Inflammatory macrophage treated with lipopolysaccharide for 1 hour (primary cell): Measurements from ENCODE around the gene NCKAP5.
"Not testable (repeated sequence)": the region's sequence is repeated elsewhere in the genome, so short reads cannot be mapped to it uniquely, and the experiment has no call there.

Source experiments
- DNase-seq, 2 donors: peaks; one replicate each; pipeline ENCODE4 v3.0.0-alpha.2; 2020 to 2022

The NCKAP5 gene

DNA sequence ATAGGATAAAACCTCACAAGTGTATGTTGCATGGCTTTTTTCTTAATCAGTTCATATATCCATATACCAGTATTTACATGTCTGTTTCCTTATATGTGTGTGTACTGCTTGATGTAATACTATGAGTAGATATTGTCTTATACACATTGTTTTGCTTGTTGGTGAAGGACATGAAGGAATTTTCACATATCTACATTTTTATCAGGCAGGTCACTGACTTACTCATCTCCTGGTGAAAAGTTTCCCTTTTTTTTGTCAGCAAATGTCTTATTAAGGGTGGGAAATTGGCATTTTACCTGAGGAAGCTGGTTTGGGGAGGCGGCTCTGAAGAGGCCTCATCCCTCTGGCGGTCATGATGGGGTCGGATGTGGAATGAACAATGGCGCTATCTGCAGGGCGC is 836.8 kb downstream of the NCKAP5 start:
- DNase-seq = no peak

DNA sequence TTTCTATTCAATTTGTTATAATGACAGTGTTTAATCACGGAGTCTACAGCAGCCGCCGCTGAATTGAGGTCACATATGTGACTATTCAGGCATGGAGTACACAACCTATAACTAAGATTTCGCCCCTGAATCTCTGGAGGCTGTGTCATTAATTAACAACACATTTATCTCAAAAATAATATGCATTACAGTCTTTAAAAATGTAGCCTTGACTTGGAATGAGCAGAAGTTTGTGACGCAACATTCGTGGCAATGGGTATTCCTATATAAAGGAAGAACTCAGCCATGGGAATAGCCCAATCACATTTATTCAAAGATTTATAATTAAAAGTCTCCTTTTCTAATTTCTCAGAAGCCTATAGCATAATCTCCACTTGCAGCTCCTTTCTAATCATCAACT is 837.7 kb downstream of the NCKAP5 start:
- no peak for DNase-seq

DNA sequence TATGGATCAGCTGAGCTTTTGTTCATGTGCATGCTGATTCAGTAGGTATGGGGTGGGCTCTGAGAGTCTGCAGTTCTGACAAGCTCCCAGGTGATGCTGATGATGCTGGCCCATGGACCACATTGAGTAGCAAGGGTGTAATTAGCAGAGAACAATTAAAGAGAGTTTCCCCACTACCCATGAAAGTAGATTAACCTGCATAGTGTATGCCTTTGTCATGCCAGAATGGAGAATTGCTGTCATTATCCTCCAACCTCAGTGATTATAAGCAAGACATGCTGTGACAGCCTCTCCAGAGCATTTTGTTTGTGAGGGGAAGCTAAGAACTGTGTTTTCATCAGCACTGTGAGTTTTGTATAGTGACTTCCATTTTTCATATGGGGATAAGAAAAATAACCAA is 838.7 kb downstream of the NCKAP5 start:
- no peak for DNase-seq

DNA sequence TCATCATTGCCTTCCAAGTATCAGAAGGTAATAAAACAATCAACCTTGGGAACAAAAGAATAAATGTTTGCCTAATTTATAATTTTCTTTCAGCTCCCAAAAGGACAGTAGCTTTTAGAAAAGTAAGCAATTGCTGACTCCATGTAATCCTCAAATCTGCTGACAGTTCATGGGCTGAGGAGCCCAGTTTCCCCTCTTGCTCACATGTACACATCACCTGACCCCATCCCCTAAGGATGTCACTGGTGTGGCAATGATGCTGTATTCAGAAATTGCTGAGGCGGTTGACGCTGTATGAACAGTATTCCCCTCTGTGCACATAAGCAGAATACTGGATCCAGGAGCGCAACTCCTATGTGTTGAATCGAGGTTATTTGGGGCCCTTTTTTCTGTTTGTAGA is 842.1 kb downstream of the NCKAP5 start:
- no peak for DNase-seq

DNA sequence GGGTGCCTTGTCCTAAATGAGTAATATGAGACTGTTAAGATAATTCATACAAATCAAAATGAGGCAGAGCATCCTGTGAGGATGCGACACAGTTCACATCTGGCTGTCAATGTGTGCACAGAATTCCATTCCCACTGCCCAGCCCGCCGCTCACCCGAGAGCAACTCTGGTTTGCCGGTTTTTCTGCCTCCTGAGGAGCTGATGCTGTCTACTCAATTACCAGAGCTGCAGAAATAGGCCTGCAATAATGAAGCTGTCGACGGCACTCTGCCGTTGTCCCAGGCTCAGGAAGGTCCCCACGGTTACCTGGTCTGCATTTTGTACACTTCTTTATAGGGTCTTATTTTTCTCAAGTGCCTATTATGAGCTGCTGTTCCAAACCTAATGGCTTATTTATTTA is 842.5 kb downstream of the NCKAP5 start:
- no peak for DNase-seq

DNA sequence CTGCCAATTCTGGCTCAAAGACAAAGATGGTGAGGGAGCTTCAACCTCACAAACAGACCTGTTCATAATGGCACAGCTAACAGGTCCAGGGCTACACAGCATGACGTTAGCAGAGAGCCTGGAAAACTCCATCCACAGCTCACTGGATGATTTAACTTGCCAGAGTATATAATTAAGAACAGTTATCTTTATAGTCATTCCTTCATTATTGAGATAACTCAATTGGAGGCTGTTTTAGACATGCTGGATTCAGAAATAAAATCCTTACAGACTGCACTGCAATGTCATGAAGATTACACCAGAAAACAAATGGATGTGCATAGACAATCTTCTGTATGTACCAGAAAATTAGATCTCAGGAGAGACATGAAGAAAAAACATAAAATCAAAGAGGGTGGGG is 843.1 kb downstream of the NCKAP5 start:
- DNase-seq = no peak

DNA sequence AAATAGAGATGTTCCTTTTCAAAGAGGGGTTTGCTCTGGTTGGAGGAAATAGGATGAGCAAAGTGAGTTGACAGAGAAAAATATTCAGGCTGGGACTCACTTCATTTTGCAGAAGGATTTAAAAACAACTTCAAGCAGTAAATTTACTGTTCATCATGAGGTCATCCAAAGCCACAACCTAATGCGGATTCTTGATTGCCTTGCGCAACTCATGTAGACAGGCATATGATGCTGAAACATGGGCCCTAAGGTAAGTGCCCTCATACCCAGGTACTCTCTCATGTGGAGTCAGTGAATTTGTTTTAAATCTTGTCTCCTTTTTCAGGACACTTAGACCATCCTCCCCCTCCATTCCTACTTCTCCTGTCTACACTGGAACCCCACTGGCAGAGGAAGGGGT is 846.3 kb downstream of the NCKAP5 start:
- no peak for DNase-seq

DNA sequence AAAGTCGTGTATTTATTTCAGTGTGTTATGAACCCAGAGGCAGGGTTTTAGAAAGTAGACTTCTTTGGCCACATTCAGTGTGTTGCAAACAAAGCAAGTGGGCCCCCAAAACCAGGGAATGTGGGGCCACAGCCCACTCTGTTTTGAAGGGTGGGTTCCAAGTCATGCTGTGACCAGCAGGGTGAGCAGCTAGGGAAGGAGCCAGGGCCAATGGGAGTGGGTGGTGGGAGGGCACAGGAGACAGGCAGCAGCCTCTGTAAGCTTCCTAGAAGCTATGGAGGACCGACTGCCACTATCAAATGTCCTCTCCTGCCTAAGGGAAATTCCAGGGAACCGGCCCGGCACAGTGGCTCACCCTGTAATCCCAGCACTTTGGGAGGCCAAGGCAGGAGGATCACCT is 847.9 kb downstream of the NCKAP5 start:
- no peak for DNase-seq

DNA sequence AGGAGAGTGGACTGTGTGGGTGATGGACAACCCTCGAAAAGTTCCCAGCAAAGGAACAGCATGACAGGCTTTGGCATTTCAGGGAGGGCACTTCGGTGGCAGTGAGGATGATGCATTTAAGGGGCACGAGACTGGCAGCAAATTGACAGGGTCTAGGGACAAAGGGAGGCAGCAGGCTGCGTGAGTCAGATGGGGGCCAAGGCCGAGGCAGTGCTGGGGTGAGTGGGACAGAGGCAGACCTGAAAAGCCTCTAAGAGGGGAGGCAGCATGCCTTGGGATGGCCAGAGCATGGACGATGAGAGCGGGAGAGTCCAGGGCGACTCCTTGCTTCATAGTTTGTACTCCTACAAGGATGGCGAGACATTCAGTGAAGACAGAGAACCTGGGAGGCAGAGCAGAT is 848.8 kb downstream of the NCKAP5 start:
- DNase-seq = no peak

DNA sequence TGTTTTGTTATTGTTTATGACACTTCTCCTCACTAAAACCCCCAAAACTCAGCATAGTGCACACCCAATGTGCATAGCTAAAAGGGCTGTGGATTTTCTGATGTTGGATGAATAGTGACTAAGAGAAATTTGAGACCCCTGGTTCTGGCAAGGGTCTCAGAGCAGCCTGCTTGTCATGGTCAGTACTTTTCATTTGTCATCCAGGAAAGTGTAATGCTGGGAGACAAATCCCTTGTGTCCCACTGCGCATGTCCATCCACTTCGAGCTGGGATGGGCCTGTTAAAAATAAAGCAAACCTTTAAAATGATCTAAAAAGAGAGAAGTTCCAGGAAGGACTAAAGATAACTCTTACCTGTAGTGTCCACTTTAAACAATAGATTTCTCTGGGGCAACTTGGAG is 851.3 kb downstream of the NCKAP5 start:
- no peak for DNase-seq

DNA sequence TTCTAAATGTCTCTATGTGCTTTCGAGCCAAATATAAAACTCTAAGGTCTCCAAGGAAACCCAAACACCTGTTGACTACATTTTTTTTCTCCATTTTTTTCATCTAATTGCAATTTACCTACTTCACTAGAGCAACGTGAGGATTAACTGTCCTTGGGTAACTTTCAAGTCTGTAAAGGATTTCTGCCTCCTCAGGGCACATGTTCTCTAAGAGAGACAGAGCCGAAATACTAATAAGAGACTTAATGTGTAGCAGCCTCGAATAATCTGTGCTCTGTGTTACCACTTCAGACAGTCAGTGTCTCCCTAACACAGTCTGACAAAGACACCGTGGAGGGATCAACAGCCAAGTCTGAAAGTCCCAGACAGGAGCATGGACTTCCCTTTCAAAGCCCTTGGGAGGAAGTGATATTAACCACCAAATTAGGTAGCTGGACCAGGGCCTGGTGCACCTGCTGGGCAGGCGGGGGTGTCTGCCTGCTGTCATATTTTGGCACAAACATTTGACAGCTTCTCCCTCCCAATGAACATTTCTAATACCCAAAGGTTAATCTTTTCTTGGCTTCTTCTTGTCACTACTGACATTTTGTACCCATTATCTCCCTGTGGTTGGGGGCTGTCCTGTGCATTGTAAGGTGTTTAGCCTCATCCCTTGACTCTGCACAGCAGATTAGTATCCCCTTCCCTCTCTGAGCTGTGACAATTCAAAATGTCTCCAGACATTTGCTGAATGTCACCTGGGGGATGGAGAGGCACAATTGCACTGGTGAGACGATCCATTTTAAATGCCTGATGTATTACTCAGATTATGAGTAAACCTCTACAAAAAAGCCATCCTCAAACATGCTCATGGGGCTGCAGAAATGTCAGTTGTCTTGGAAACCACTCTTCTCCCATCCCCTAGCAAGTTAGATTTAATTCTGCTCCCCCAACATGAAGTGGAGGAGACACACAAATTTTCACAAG is 852.6 kb downstream of the NCKAP5 start:
- DNase-seq = no peak

DNA sequence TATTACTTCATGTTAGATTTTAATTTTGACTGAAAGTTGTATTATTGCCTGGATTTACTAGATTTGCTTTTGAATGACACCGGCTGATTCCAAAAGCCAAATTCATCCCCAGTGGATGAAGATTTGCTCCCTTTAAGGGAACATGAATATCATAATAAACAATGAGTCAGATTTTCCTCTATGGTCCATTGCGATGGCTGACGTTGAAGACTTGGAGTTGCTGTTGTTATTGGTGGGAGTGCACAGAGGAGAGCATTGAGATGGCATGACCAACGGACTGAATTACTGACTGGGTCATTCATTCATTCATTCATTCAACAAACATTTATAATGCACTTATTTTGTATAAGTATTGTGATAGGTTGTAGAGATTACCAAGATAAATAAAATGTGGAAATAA is 864.9 kb downstream of the NCKAP5 start:
- DNase-seq = no peak

DNA sequence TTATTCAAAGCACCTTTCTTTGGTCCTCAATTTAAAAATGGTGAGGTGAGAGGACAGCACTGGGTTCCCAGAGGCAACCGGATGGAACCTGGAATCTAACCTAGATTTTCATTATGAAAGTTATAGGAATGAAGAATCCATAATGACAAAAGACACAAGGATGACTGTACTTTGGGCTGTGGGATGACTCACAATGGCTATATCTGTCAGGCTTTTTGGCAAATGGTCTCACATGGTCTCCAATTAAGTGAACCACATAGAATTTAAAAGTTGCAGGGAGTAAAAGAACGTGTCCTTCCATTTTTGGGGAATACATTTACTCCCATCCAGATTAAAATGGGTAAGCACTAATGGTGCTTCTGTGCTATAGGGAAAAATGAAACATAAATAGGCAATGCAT is 866.5 kb downstream of the NCKAP5 start:
- DNase-seq = no peak

DNA sequence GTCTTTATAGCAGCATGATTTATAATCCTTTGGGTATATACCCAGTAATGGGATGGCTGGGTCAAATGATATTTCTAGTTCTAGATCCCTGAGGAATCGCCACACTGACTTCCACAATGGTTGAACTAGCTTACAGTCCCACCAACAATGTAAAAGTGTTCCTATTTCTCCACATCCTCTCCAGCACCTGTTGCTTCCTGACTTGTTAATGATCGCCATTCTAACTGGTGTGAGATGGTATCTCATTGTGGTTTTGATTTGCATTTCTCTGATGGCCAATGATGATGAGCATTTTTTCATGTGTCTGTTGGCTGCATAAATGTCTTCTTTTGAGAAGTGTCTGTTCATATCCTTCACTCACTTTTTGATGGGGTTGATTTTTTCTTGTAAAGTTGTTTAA is 868.5 kb downstream of the NCKAP5 start:
- DNase-seq = not testable (repeated sequence)

DNA sequence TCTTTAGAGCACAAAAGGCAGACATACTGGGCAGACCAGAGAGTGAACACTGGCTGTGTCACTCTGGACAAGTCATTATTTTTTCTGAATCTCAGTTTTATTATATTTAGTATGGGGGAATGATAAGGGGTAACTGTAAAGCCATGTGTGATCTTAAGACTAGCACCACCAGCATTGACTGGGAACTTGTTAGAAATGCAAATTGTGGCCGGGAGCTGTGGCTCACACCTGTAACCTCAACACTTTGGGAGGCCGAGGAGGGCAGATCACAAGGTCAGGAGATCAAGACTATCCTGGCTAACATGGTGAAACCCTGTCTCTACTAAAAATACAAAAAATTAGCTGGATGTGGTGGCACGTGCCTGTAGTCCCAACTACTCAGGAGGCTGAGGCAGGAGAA is 869.9 kb downstream of the NCKAP5 start:
- not testable (repeated sequence) for DNase-seq

DNA sequence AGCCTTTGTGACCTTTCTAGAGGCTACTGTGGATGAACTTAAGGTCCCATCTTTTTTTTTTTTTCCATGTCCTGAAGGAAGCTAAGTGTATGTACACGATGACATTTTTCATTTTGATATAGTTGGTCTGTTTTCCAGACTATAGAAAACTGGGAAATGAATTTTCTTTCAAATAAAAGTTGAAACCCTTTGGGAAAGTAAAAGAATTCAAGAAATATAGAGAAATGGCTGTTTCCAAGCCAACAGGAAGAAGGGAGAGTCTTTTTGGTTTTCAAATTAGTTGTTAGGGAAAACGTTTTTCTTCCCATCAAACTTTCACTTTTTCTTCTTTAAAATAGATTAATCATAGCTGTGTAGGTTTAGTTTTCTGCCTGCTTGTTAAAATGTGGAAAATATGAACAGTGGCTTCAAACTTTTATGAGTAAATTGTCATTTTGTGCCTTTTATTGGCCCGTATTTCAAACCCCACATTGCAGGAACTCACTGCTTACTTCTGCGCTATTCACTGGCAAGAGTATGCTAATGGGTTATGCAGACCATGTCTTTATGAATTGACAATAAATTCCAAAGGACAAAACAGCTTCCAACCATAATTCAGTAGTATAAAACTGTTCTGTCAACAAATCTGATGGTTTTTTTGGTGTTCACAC is 870.6 kb downstream of the NCKAP5 start:
- no peak for DNase-seq

DNA sequence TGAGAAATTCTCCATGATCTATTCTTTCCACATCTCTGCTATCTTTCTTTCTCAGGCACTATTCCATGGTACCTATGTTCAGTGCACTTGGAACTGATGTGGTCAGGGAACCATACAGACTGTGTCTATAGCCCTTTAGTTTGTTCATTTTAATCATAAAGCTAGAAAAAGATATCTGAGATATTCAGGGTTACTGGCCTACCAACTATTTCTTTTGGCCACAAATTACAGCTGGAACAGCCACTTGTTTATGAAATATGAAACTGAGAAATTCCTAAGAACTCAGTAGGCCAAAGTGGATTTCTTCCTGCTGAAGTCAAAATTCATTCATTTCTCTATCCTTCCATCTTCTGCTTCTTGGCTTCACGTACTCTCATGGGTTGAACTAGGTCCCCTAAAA is 875.4 kb downstream of the NCKAP5 start:
- no peak for DNase-seq

DNA sequence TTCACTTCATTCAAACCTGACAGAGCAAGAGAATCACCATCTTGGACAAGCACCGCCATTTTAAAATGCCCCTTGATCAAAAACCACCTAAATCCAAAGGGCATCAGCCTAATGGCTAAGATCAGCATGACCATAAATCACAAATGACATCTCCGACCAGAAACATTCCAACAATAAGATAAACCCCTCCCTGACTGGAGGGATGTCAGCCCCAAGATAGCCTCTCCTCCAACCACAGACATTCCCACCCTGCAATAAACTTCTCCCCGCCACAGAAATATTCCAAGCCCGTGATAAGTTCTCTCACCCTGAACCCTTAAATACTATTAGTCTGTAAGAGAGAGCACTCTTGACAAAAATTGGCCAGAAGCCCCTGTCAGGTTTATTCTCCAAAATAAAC is 876.7 kb downstream of the NCKAP5 start:
- no peak for DNase-seq

DNA sequence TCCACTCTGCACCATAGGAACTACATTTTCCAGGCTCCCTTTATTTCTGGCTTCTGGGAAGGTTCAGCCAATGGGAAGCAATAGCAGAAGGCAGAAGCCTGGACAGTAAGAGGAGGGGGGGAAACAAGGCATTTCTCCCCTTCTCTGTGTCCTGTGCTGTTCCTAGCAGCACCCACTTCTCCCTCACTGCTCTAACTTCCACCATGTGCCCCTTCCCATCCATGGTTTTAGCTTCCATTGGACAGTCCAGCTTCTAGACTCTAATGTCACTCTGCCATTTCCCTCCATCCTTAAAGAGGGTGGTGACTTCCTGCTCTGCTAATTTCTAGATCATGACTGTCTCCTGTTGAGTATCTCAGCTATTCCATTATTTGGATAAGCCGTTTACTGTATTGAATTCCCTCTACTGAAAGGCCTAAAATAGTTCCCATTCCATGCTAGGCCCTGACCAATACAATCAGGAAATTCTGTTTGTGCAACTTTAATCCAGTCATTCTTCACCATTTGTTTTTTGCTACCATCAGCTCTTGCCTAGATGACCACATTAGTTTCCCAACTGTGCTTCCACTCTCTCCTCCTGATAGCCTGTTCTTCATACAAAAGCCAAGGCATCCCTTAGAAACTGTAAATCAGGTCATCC is 877.5 kb downstream of the NCKAP5 start:
- no peak for DNase-seq

DNA sequence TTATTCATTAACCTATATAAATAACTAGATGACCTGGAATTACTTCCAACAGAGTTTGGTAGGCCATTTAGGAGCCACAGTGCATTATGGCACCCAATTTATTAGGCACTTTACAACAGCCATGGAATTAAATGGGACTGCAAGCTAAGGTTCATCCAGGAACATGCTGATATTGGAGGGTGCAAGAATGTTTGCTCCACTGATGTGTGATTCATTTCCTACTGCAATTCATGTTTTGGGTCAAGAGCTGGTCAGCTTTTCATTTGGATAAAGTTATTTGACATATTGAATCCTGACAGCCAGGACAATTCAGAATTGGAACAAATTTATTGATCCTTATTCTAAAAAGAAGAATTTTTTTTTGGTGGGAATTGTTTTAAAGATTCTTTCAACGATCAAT is 886.5 kb downstream of the NCKAP5 start:
- no peak for DNase-seq

DNA sequence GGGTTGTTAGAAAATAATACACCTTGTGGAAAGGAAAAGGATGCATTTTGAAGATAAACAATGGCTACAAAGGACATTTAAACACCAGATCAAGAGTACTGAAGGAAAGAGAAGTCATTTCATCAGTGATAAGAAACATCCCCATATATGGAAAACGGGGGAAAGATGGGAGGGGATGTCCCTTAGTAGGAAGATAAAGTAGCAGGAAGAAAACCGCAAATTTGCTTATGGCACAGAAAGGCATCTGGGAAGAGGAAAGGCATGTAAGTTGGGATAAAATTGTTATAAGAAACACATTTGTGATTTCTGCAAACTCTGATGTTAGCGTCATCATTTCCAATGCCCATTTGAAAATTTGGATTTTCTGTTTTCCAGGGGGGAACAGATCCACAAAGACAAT is 887.7 kb downstream of the NCKAP5 start:
- DNase-seq = no peak

DNA sequence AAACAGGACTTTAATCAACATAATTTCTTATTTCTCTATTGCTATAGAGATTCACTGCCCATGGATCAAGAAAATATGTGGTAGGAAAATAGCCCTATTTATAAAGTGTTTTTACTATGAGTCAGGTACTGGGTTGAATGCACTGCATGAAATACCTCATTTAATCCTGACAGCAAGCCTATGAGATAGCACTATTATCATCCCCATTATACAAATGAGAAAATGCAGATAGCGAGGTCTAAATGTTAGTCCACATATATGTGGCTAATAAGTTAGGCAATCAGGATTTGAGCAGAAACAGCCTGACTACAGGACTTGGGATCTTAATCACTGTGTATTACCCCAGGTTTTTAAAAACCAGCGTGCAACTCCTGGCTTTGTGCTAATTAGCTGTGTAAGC is 889.8 kb downstream of the NCKAP5 start:
- DNase-seq = no peak

DNA sequence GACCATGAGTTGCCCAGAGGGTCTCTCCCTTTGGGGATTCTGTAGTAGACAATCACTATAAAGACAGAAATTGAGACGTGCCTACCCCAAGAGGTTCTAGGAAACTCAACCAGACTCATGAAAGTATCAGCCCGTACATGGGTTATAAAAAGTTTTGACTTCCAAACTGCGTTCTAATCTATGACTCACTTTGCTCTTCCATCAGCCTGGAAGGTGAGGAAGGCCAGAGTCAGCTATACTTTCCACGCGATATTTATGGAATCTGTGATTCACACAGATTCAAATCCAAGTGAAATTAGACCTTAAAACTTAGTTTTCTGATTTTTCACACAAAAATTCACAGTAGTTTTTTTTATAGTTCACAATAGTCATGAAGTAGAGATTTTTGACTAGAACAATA is 890.6 kb downstream of the NCKAP5 start:
- no peak for DNase-seq

DNA sequence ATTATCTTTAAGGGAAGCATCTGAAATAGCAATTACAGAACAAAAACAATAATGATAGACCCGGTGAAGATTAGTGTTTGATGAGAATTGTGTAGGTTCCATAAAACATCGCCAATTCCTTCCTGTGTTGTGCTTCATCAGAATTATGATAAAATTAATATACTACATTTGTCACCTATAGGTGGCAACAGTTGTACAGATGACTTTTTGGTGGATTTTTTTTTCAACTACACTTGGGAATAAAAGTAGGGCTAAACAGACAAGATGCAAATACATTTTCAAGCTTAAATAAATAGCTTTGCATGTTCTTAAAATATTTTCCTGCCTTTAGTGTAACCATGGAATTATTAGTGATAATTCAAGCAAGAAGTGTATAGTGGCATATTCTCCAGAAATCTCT is 891.3 kb downstream of the NCKAP5 start:
- peak in 1 of 2 donors; percentile 1 for DNase-seq
